ENCODE data around the gene CBX7. TPM values are rescaled to one million over a fixed set of nuclear protein-coding genes. Genes with fewer than 3 reads are reported as not detected.

Gene CBX7
- total RNA-seq, 4 donors from 2014 or later = 41.2 to 58.6 (median 53.2) TPM

GRCh38 chr22:39097098-39098020 lies 55.1 kb downstream of the CBX7 start, which contains the start of gene APOBEC3H:
TSS of gene APOBEC3H (plus strand) at chr22:39097244. CDS start at chr22:39100279, 3,035 bp downstream.
- H3K27me3 ChIP-seq = no peaks in the 10 kb centered on the region
- peak within 1 kb of the TSS in 1 of 4 donors; percentile 6 for H3K4me3 ChIP-seq
- peaks cover 0 to 29% (median 0%) of the 10 kb centered on the region in 4 donors for H3K4me1 ChIP-seq
- no peak for TF ChIP-seq POLR2A (IDR thresholded peaks at IDR 0.05)
- no peak for TF ChIP-seq CTCF (IDR thresholded peaks at IDR 0.05)
- no peaks in the 10 kb centered on the region for H3K36me3 ChIP-seq
- DNase-seq = peak in 2 of 3 donors; percentile 32 to 63
- H3K27ac ChIP-seq = peak within 1 kb of the TSS; percentile 23 to 69 (median 57)
- no peaks in the 10 kb centered on the region for H3K9me3 ChIP-seq

- no peaks in the 10 kb centered on the region for H3K27me3 ChIP-seq
- H3K27ac ChIP-seq = no peak overlapping the region
- no peak overlapping the region for H3K4me3 ChIP-seq
- peaks cover 0 to 29% (median 0%) of the 10 kb centered on the region in 4 donors for H3K4me1 ChIP-seq
- H3K36me3 ChIP-seq = no peaks in the 10 kb centered on the region
- TF ChIP-seq POLR2A (IDR thresholded peaks at IDR 0.05) (no peak), CTCF (IDR thresholded peaks at IDR 0.05) (no peak)
- no peaks in the 10 kb centered on the region for H3K9me3 ChIP-seq
- no peak for DNase-seq
Observed at GRCh38 chr22:39095971-39096370, 56.5 kb downstream of the CBX7 start.

GRCh38 chr22:39094717-39095389 lies 57.6 kb downstream of the CBX7 start:
- Histone ChIP-seq H3K4me3 (no peak overlapping the region), H3K36me3 (no peaks in the 10 kb centered on the region), H3K27ac (peak overlapping the region in 3 of 4 donors; percentile 17 to 57 (median 25)), H3K27me3 (no peaks in the 10 kb centered on the region), H3K4me1 (peaks cover 0 to 37% (median 0%) of the 10 kb centered on the region in 4 donors), H3K9me3 (no peaks in the 10 kb centered on the region)
- DNase-seq = peak in 1 of 3 donors; percentile 62
- TF ChIP-seq POLR2A (IDR thresholded peaks at IDR 0.05) = no peak
- TF ChIP-seq CTCF (IDR thresholded peaks at IDR 0.05) = no peak

GRCh38 chr22:39092111-39092862 lies 60.2 kb downstream of the CBX7 start:
- TF ChIP-seq CTCF (IDR thresholded peaks at IDR 0.05) = no peak
- Histone ChIP-seq H3K4me3 (no peak overlapping the region), H3K9me3 (no peaks in the 10 kb centered on the region), H3K4me1 (peaks cover 0 to 16% (median 0%) of the 10 kb centered on the region in 4 donors), H3K27me3 (no peaks in the 10 kb centered on the region), H3K27ac (peak overlapping the region in 2 of 4 donors; percentile 79 to 80), H3K36me3 (no peaks in the 10 kb centered on the region)
- DNase-seq = no peak

Data from Peyer's patch (tissue), 4 donors.